Measurements from ENCODE around the gene GJD4.

GJD4 gene

GRCh38 chr10:35561715-35562114 lies 43.4 kb upstream of the GJD4 start:
- DNase-seq (ENCODE audit: low spot score): no peak
- Histone ChIP-seq H3K4me1 (ENCODE audit: insufficient read depth, poor library complexity, severe bottlenecking) (peaks cover 5% of the 10 kb centered on the region), H3K27ac (ENCODE audit: poor library complexity, severe bottlenecking) (no peak overlapping the region), H3K27me3 (ENCODE audit: insufficient read depth, poor library complexity, severe bottlenecking) (no peaks in the 10 kb centered on the region), H3K4me3 (ENCODE audit: severe bottlenecking) (no peak overlapping the region), H3K36me3 (ENCODE audit: low read depth) (peaks cover 20% of the 10 kb centered on the region), H3K9me3 (ENCODE audit: severe bottlenecking) (no peaks in the 10 kb centered on the region)
- no peak for ATAC-seq (ENCODE audit: low read depth)
- TF ChIP-seq, protein P1, sequence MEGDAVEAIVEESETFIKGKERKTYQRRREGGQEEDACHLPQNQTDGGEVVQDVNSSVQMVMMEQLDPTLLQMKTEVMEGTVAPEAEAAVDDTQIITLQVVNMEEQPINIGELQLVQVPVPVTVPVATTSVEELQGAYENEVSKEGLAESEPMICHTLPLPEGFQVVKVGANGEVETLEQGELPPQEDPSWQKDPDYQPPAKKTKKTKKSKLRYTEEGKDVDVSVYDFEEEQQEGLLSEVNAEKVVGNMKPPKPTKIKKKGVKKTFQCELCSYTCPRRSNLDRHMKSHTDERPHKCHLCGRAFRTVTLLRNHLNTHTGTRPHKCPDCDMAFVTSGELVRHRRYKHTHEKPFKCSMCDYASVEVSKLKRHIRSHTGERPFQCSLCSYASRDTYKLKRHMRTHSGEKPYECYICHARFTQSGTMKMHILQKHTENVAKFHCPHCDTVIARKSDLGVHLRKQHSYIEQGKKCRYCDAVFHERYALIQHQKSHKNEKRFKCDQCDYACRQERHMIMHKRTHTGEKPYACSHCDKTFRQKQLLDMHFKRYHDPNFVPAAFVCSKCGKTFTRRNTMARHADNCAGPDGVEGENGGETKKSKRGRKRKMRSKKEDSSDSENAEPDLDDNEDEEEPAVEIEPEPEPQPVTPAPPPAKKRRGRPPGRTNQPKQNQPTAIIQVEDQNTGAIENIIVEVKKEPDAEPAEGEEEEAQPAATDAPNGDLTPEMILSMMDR (IDR thresholded peaks at IDR 0.05; ENCODE audit: poor library complexity, severe bottlenecking): no peak

DNA sequence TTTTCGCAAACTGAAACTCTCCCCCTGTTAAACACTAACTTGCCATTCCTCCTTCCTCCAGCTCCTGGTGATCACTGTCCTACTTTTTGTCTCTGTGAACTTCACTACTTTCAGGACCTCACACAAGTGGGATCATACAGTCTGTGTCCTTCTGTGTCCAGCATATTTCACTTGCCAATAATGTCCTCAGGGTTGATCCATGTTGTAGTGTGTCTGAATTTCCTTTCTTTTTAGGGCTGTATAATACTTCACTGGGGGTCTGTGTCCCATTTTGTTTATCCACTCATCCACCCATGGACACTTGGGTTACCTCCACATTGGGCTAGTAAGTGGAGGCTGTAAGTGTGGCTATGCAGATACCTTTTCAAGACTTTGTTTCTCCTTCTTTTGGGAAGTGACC lies 42.7 kb upstream of the GJD4 start:
- H3K27ac ChIP-seq (ENCODE audit: poor library complexity, severe bottlenecking): no peak overlapping the region
- DNase-seq (ENCODE audit: low spot score): no peak
- H3K9me3 ChIP-seq (ENCODE audit: severe bottlenecking): no peaks in the 10 kb centered on the region
- ATAC-seq (ENCODE audit: low read depth): no peak
- no peaks in the 10 kb centered on the region for H3K27me3 ChIP-seq (ENCODE audit: insufficient read depth, poor library complexity, severe bottlenecking)
- TF ChIP-seq, protein P1 (IDR thresholded peaks at IDR 0.05; ENCODE audit: poor library complexity, severe bottlenecking): no peak
- peaks cover 5% of the 10 kb centered on the region for H3K4me1 ChIP-seq (ENCODE audit: insufficient read depth, poor library complexity, severe bottlenecking)
- no peak overlapping the region for H3K4me3 ChIP-seq (ENCODE audit: severe bottlenecking)
- peaks cover 19% of the 10 kb centered on the region for H3K36me3 ChIP-seq (ENCODE audit: low read depth)

GRCh38 chr10:35563261-35563891 lies 41.8 kb upstream of the GJD4 start:
- Histone ChIP-seq H3K27me3 (ENCODE audit: insufficient read depth, poor library complexity, severe bottlenecking) (no peaks in the 10 kb centered on the region), H3K27ac (ENCODE audit: poor library complexity, severe bottlenecking) (no peak overlapping the region), H3K9me3 (ENCODE audit: severe bottlenecking) (no peaks in the 10 kb centered on the region), H3K4me1 (ENCODE audit: insufficient read depth, poor library complexity, severe bottlenecking) (peaks cover 5% of the 10 kb centered on the region), H3K36me3 (ENCODE audit: low read depth) (peaks cover 17% of the 10 kb centered on the region), H3K4me3 (ENCODE audit: severe bottlenecking) (no peak overlapping the region)
- ATAC-seq (ENCODE audit: low read depth) (peak; percentile 55; the same call in 2 of the 3 replicates), DNase-seq (ENCODE audit: low spot score) (no peak)
- TF ChIP-seq, protein P1 (IDR thresholded peaks at IDR 0.05; ENCODE audit: poor library complexity, severe bottlenecking): peak; percentile 99

DNA sequence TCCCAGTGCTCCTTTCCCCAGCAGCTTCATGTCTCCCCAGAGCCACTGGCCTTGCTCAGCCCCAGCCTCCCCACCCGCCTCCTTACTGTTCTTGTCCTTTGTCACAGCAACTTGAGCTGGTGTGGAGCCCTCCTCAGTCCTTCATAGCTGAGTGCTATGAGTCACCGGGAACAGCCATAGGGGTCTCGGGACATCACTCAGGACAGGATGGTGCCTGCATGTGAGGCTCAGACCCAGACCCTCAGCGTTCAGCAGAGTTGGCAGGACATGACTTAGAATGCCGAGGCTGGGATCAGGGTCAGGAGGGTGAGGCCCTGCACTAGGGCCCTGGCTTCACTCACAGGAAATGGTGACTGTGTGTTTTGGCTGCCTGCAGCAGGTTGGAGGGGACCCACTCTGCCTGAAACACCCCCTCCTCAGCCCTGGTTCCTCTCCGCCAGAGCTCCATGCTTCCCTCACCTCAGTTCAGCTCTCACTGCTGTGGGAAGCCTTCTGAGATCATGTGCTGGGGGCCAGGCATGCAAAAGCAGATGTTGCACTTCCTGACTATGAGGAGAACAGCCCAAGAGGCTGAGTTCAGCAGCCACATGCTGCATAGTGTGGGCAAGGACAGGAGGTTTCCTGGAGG lies 40.7 kb upstream of the GJD4 start:
- Histone ChIP-seq H3K9me3 (ENCODE audit: severe bottlenecking) (no peaks in the 10 kb centered on the region), H3K27me3 (ENCODE audit: insufficient read depth, poor library complexity, severe bottlenecking) (no peaks in the 10 kb centered on the region), H3K4me1 (ENCODE audit: insufficient read depth, poor library complexity, severe bottlenecking) (peaks cover 5% of the 10 kb centered on the region), H3K4me3 (ENCODE audit: severe bottlenecking) (no peak overlapping the region), H3K36me3 (ENCODE audit: low read depth) (peaks cover 17% of the 10 kb centered on the region), H3K27ac (ENCODE audit: poor library complexity, severe bottlenecking) (no peak overlapping the region)
- TF ChIP-seq, protein P1 (IDR thresholded peaks at IDR 0.05; ENCODE audit: poor library complexity, severe bottlenecking): no peak
- DNase-seq (ENCODE audit: low spot score) (no peak), ATAC-seq (ENCODE audit: low read depth) (no peak)

GRCh38 chr10:35565602-35566081 lies 39.5 kb upstream of the GJD4 start:
- no peak for ATAC-seq (ENCODE audit: low read depth)
- TF ChIP-seq, protein P1 (IDR thresholded peaks at IDR 0.05; ENCODE audit: poor library complexity, severe bottlenecking): no peak
- Histone ChIP-seq H3K27ac (ENCODE audit: poor library complexity, severe bottlenecking) (no peak overlapping the region), H3K4me3 (ENCODE audit: severe bottlenecking) (no peak overlapping the region), H3K36me3 (ENCODE audit: low read depth) (peaks cover 27% of the 10 kb centered on the region), H3K4me1 (ENCODE audit: insufficient read depth, poor library complexity, severe bottlenecking) (peaks cover 5% of the 10 kb centered on the region), H3K27me3 (ENCODE audit: insufficient read depth, poor library complexity, severe bottlenecking) (no peaks in the 10 kb centered on the region), H3K9me3 (ENCODE audit: severe bottlenecking) (no peaks in the 10 kb centered on the region)
- no peak for DNase-seq (ENCODE audit: low spot score)

Data from RWPE2 (cell line).